ENCODE measurements around the gene TBL1X.
"Not testable (repeated sequence)": the region's sequence is repeated elsewhere in the genome, so short reads cannot be mapped to it uniquely, and the experiment has no call there.

The TBL1X gene

GRCh38 chrX:9464435-9465371, at the start of gene TBL1X:
Gene TBL1X, plus strand, starts transcription at chrX:9465058. Its CDS starts 188,529 bp downstream, at chrX:9653587.
- DNase-seq = peak; percentile 64

- no peak for DNase-seq
These were observed 48.1 kb upstream of the TBL1X start for GRCh38 chrX:9416562-9417348.

GRCh38 chrX:9418262-9418661, 46.6 kb upstream of the TBL1X start:
- DNase-seq = no peak

GRCh38 chrX:9420275-9421265, 44.3 kb upstream of the TBL1X start:
- no peak for DNase-seq

- no peak for DNase-seq
These were observed 35.1 kb upstream of the TBL1X start for GRCh38 chrX:9429767-9430166.

- no peak for DNase-seq
These were observed 34.4 kb upstream of the TBL1X start for GRCh38 chrX:9430346-9430921.

- no peak for DNase-seq
These were observed 33.6 kb upstream of the TBL1X start for GRCh38 chrX:9431281-9431680.

- no peak for DNase-seq
These were observed 31.3 kb upstream of the TBL1X start for GRCh38 chrX:9433596-9433995.

- DNase-seq = no peak
These were observed 30.8 kb upstream of the TBL1X start for GRCh38 chrX:9434051-9434550.

GRCh38 chrX:9435086-9435485, 29.8 kb upstream of the TBL1X start:
- DNase-seq = not testable (repeated sequence)

GRCh38 chrX:9436812-9437211, 28.0 kb upstream of the TBL1X start:
- DNase-seq = no peak

GRCh38 chrX:9438933-9439494, 25.8 kb upstream of the TBL1X start:
- DNase-seq = no peak

- no peak for DNase-seq
These were observed 24.6 kb upstream of the TBL1X start for GRCh38 chrX:9440116-9440844.

- DNase-seq = no peak
These were observed 22.8 kb upstream of the TBL1X start for GRCh38 chrX:9442056-9442455.

GRCh38 chrX:9443327-9443726, 21.5 kb upstream of the TBL1X start:
- DNase-seq = no peak

- no peak for DNase-seq
These were observed 17.0 kb upstream of the TBL1X start for GRCh38 chrX:9447906-9448305.

GRCh38 chrX:9456250-9457074, 8.4 kb upstream of the TBL1X start:
- DNase-seq = peak; percentile 50

- not testable (repeated sequence) for DNase-seq
These were observed 6.8 kb upstream of the TBL1X start for GRCh38 chrX:9458034-9458433.

GRCh38 chrX:9458516-9459078, 6.3 kb upstream of the TBL1X start:
- DNase-seq = no peak
